Choroid plexus epithelial cell (primary cell): Measurements from ENCODE around the gene CTIF.

ENCODE experiments used
- DNase-seq: peaks from one replicate; pipeline ENCODE4 v3.0.0-alpha.2; 2010; ENCODE audit warnings: low read depth
- H3K4me3 ChIP-seq: 2 replicates; pipeline ENCODE4 v1.5.1; 2011; ENCODE audit warnings: low read depth, mild to moderate bottlenecking, control low read depth, low read length, moderate library complexity
- TF ChIP-seq, protein P1 (sequence below): conservative IDR thresholded peaks from 2 replicates; pipeline ENCODE4 v1.5.1; 2011; ENCODE audit warnings: low read depth, mild to moderate bottlenecking, control low read depth, inconsistent platforms, low read length, moderate library complexity

Gene CTIF

DNA sequence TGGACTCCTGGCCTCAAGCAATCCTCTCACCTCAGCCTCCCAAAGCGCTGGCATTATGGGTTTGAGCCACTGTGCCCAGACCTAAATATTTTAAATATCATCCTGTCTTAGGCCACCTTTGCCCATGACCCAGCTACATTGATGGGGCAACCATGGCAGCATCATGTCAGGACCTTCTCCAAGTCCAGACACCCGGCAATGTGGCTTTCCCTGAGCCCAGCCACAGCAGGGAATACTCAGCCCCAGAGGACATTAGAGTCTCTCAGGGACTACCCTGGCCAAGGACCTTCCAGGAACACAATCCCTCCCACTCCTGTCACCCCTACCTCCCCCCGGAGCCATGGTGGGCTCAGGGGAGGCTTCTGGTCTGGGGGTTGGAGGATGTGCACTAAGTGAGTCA, 339.1 kb downstream of the CTIF start:
- no peak for DNase-seq
- TF ChIP-seq, protein P1, sequence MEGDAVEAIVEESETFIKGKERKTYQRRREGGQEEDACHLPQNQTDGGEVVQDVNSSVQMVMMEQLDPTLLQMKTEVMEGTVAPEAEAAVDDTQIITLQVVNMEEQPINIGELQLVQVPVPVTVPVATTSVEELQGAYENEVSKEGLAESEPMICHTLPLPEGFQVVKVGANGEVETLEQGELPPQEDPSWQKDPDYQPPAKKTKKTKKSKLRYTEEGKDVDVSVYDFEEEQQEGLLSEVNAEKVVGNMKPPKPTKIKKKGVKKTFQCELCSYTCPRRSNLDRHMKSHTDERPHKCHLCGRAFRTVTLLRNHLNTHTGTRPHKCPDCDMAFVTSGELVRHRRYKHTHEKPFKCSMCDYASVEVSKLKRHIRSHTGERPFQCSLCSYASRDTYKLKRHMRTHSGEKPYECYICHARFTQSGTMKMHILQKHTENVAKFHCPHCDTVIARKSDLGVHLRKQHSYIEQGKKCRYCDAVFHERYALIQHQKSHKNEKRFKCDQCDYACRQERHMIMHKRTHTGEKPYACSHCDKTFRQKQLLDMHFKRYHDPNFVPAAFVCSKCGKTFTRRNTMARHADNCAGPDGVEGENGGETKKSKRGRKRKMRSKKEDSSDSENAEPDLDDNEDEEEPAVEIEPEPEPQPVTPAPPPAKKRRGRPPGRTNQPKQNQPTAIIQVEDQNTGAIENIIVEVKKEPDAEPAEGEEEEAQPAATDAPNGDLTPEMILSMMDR: no peak

DNA sequence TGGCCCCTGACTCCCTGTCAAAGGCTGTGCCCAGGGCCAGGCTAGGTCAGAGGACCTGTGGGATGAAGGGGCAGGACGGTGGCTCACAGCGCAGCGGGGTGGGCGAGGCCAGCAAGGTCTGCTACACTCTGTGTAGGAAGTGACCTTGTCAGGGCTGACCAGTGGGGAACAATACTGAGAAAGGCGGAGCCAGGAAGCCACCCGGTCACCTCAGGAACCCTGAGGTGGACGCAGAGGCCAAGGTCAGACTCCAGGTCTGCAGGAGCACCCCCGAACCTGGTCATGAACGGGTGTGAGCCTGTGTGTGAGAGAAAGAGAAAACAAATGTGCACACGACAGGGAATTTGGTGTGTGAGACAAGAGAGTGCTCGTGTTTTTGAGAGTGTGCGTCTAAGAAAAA, 339.6 kb downstream of the CTIF start:
- DNase-seq: no peak
- no peak overlapping the region for H3K4me3 ChIP-seq
- TF ChIP-seq, protein P1: no peak

More for the DNA sequence above, 339.1 kb downstream of the CTIF start:
- no peak overlapping the region for H3K4me3 ChIP-seq

DNA sequence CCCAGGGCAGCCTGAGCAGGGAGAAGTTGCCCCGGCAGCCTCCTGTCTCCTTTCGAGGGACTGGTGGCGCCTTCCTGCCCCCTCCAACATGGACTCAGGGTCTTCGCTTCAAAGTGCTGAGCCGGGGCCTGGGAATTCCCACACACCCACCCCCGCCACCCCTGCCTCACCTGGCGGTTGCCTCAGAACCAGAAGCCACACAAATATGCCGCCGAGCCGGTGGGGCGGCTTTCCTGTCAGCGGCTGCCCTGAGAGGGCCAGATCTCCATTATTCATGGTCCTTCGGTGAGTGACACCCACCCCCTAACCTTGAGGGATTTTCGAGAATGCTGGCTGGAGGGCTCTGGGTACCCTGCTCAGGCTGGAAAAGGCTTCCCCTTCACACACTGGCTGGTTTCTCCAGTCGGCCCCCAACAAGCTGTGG, 340.2 kb downstream of the CTIF start:
- no peak for DNase-seq
- no peak overlapping the region for H3K4me3 ChIP-seq
- TF ChIP-seq, protein P1: no peak

DNA sequence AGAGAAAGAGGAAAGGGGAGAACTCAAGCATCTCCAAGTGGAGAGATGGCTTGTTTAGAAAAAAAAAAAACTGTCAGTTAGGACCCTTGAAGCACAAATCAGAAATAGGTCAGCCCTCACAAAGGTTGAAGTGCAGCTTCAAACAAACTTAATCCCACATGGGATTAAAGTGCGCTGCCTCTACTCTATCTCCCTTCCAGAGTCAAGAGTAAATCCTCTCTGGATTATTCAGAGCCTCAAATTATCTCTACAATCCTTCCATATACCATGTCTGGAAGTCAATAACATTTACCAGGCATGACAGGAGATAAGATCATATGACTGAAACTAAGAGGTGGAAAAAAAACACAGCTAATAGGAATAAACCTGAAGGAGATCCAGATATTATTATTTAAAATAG, 342.1 kb downstream of the CTIF start:
- DNase-seq: no peak
- TF ChIP-seq, protein P1: no peak
- no peak overlapping the region for H3K4me3 ChIP-seq

DNA sequence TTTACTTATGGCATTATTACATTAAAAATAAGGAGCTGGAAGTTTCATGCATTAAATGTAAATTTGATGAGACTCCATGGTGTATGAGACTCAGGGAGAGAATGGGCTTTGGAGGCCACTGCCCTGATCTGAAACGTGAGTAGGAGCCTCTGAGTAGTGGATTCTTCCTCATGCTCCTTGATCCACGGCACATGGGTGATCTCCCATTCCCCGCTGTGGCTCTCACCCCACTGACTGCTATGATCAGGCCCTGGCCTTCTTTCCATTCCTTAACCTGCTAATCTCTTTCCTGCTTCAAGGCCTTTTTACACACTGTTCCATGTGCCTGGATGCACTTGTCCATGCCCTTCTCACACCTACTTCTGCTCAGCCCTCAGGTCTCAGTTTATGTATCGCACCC, 343.5 kb downstream of the CTIF start:
- no peak overlapping the region for H3K4me3 ChIP-seq
- TF ChIP-seq, protein P1: no peak
- DNase-seq: no peak

DNA sequence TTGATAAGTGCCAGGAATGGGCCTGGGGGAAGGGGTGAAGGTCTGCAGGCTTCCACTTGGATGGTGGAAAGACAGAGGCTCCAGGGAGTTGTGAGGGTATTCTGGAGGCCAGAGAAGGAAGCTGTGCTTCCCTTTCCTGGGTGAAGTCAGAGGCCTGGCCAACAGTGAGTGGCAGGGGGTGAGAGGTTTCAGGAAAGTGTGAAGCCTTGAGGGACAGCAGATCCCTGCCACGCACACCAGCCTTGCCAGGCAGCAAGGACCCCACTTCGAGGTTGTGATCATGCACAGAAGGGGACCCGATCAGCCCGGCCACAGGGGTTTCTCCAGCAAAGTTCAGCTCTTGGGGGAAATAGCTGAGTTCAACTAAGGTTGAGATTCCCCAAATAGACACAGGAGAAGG, 345.5 kb downstream of the CTIF start:
- TF ChIP-seq, protein P1: no peak

DNA sequence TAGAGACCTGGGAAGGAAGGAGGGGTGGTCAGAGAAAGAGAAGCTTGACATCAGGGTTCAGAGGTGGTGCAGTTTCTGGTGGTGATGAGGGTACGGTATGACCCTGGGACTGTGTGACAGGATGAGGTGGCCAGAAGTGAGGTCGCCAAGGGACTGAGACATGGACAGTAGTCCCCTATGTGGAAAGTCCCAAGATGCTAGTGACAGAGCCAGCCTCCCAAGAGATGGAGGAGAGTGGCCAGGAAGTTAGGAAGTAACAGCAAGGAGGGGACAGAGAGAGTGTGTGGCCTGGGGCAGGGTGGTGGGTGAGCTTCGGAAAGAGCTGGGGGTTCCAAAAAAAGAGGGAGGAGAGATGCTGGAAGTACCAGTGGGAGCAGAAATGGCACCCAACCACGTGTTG, 345.9 kb downstream of the CTIF start:
- TF ChIP-seq, protein P1: no peak
- H3K4me3 ChIP-seq: no peak overlapping the region
- DNase-seq: no peak

More for the DNA sequence above, 345.5 kb downstream of the CTIF start:
- H3K4me3 ChIP-seq: no peak overlapping the region
- DNase-seq: no peak
